GM18868 (cell line): ENCODE measurements around the gene DMD.

Experiments
- ATAC-seq: cut with Tn5 transposase; IDR thresholded peaks from one replicate; pipeline ENCODE4 v1.9.1; 2021; ENCODE audit warnings: mild to moderate bottlenecking, moderate library complexity; ENCODE audit not compliant: unreplicated experiment

Gene DMD

GRCh38 chrX:31098079-31098478 lies 2113.3 kb downstream of the DMD start:
- ATAC-seq = no peak

GRCh38 chrX:31093639-31093975 lies 2117.7 kb downstream of the DMD start:
- no peak for ATAC-seq

- peak; percentile 89 for ATAC-seq
These were observed 2118.2 kb downstream of the DMD start for GRCh38 chrX:31092970-31093638.

- no peak for ATAC-seq
These were observed 2118.9 kb downstream of the DMD start for GRCh38 chrX:31092476-31092875.

GRCh38 chrX:31091819-31092218 lies 2119.5 kb downstream of the DMD start:
- ATAC-seq = peak; percentile 50

- no peak for ATAC-seq
These were observed 2136.8 kb downstream of the DMD start for GRCh38 chrX:31074522-31074921.

- ATAC-seq = no peak
These were observed 2139.6 kb downstream of the DMD start, which contains the start of gene FTHL17 for GRCh38 chrX:31071725-31072124. FTHL17 (minus strand) TSS chrX:31072041; CDS start chrX:31071953, 88 bp downstream.

- ATAC-seq = no peak
These were observed 2140.1 kb downstream of the DMD start for GRCh38 chrX:31071262-31071661.

GRCh38 chrX:31070057-31070468 lies 2141.3 kb downstream of the DMD start:
- ATAC-seq = peak; percentile 88
